HL-60 (cell line): ENCODE data around the gene CNN3.

Experiments
- DNase-seq, 2 experiments: peaks; one replicate each; pipeline ENCODE4 v3.0.0-alpha.2; 2010 to 2020; ENCODE audit warnings: low read depth in 1 of 2, low spot score in 1 of 2
- H3K27ac ChIP-seq: fragments of 250-450 bp; sonication (Bioruptor Pico); replicated peaks from 2 replicates; pipeline ENCODE4 v1.5.1; 2020; ENCODE audit warnings: mild to moderate bottlenecking, moderate library complexity
- H3K27me3 ChIP-seq: fragments of 250-450 bp; sonication (Bioruptor Pico); 2 replicates; pipeline ENCODE4 v1.5.1; 2021; ENCODE audit warnings: mild to moderate bottlenecking, moderate library complexity; ENCODE audit not compliant: insufficient read depth, poor library complexity, severe bottlenecking
- H3K4me3 ChIP-seq: replicated peaks from 2 replicates; pipeline ENCODE4 v1.5.1; 2011; ENCODE audit warnings: mild to moderate bottlenecking, control low read depth, low read length; ENCODE audit not compliant: insufficient read depth
- GABPA ChIP-seq: IDR thresholded peaks from 2 replicates; pipeline ENCODE4 v1.6.1; 2012; ENCODE audit warnings: low read depth
- POLR2AphosphoS5 ChIP-seq: IDR thresholded peaks from 2 replicates; pipeline ENCODE4 v1.6.1; 2012; ENCODE audit warnings: low read depth
- REST ChIP-seq: IDR thresholded peaks from 2 replicates; pipeline ENCODE4 v1.6.1; 2012; ENCODE audit warnings: low read depth; ENCODE audit not compliant: insufficient replicate concordance
- SPI1 ChIP-seq: IDR thresholded peaks from 2 replicates; pipeline ENCODE4 v1.6.1; 2012; ENCODE audit warnings: low read depth, mild to moderate bottlenecking, borderline replicate concordance
- TF ChIP-seq, protein P1 (sequence below): IDR thresholded peaks from one replicate; pipeline ENCODE4 v1.5.1; 2011; ENCODE audit warnings: low read length, control low read depth, inconsistent platforms; ENCODE audit not compliant: insufficient read depth

The CNN3 gene

GRCh38 chr1:94936861-94937620 lies 10.1 kb upstream of the CNN3 start:
- no peak for DNase-seq
- no peak overlapping the region for H3K4me3 ChIP-seq
- H3K27ac ChIP-seq: no peak overlapping the region
- peaks cover 3% of the 10 kb centered on the region for H3K27me3 ChIP-seq
- no peak for TF ChIP-seq POLR2AphosphoS5
- no peak for TF ChIP-seq SPI1
- TF ChIP-seq GABPA: no peak
- TF ChIP-seq REST: no peak
- TF ChIP-seq, protein P1, sequence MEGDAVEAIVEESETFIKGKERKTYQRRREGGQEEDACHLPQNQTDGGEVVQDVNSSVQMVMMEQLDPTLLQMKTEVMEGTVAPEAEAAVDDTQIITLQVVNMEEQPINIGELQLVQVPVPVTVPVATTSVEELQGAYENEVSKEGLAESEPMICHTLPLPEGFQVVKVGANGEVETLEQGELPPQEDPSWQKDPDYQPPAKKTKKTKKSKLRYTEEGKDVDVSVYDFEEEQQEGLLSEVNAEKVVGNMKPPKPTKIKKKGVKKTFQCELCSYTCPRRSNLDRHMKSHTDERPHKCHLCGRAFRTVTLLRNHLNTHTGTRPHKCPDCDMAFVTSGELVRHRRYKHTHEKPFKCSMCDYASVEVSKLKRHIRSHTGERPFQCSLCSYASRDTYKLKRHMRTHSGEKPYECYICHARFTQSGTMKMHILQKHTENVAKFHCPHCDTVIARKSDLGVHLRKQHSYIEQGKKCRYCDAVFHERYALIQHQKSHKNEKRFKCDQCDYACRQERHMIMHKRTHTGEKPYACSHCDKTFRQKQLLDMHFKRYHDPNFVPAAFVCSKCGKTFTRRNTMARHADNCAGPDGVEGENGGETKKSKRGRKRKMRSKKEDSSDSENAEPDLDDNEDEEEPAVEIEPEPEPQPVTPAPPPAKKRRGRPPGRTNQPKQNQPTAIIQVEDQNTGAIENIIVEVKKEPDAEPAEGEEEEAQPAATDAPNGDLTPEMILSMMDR: no peak

GRCh38 chr1:94935476-94935875 lies 8.6 kb upstream of the CNN3 start:
- no peak overlapping the region for H3K4me3 ChIP-seq
- TF ChIP-seq GABPA (no peak), SPI1 (no peak), POLR2AphosphoS5 (no peak), REST (no peak)
- TF ChIP-seq, protein P1: no peak
- H3K27ac ChIP-seq: no peak overlapping the region
- DNase-seq: no peak
- peaks cover 3% of the 10 kb centered on the region for H3K27me3 ChIP-seq

DNA sequence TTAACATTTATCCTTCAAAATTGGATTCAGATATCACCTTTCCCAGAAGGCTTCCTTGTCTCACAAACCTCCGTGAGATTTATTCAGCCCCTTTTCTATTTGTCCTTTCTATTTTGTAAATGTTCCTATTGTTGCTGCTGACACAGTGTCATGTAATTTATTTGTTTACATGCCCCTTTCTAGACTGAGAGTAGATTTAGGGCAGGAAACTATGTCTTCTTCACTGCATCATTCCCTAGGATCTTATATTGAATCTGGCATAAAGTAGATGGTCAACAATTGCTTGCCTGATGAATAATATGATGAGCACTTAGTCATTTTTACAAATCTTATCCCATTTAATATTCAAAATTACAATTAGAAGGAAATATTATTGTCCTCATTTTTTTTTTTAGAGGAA lies 8.1 kb upstream of the CNN3 start:
- Histone ChIP-seq H3K27ac (no peak overlapping the region), H3K27me3 (peaks cover 3% of the 10 kb centered on the region), H3K4me3 (no peak overlapping the region)
- TF ChIP-seq POLR2AphosphoS5 (no peak), REST (no peak), SPI1 (no peak), GABPA (no peak)
- TF ChIP-seq, protein P1: no peak
- no peak for DNase-seq
